ENCODE data around the gene IL32. TPM values are rescaled to one million over a fixed set of nuclear protein-coding genes. Genes with fewer than 3 reads are reported as not detected.

IL32 gene
- total RNA-seq, 1 donor from 2014 or later, result 4.9 TPM

DNA sequence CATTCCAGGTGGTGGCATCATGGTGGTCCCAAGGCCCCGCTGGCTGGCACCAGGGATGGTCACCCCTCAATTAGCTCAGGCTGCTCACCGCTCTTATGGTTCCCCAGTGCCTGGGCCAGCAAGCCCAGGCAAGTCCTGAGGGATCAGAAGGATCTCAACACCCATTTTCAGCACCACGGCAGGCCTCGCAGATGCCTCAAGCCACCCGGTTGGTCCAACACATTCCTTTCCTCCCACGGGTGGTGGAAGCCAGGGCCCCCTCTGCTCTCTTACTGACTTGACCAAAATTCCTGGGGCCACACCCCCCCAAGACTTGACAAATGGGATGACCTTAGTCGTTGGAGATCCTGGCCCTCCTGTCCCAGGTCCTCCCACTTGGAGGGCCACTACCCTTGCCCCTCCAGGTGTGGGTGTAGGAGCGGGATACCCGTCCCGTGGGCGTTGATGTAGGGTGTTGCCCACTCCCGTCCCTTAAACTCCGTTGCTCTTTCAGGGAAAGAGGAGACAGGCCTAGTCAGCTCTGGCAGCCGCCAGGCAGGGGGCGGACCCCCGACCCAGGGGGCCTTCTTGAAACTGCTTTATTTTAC lies 52.9 kb downstream of the IL32 start:
- TF ChIP-seq, protein P1, sequence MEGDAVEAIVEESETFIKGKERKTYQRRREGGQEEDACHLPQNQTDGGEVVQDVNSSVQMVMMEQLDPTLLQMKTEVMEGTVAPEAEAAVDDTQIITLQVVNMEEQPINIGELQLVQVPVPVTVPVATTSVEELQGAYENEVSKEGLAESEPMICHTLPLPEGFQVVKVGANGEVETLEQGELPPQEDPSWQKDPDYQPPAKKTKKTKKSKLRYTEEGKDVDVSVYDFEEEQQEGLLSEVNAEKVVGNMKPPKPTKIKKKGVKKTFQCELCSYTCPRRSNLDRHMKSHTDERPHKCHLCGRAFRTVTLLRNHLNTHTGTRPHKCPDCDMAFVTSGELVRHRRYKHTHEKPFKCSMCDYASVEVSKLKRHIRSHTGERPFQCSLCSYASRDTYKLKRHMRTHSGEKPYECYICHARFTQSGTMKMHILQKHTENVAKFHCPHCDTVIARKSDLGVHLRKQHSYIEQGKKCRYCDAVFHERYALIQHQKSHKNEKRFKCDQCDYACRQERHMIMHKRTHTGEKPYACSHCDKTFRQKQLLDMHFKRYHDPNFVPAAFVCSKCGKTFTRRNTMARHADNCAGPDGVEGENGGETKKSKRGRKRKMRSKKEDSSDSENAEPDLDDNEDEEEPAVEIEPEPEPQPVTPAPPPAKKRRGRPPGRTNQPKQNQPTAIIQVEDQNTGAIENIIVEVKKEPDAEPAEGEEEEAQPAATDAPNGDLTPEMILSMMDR (IDR thresholded peaks at IDR 0.05; ENCODE audit: unreplicated experiment), result no peak
- Mint-ChIP-seq H3K4me1 (peaks cover 14% of the 10 kb centered on the region), H3K36me3 (peaks cover 12% of the 10 kb centered on the region), H3K4me3 (no peak overlapping the region), H3K27me3 (ENCODE audit: low read depth) (no peaks in the 10 kb centered on the region), H3K27ac (no peak overlapping the region), H3K9me3 (no peaks in the 10 kb centered on the region)
- no peak for DNase-seq (ENCODE audit: low spot score in 2 of 2, unreplicated experiment in 2 of 2)

DNA sequence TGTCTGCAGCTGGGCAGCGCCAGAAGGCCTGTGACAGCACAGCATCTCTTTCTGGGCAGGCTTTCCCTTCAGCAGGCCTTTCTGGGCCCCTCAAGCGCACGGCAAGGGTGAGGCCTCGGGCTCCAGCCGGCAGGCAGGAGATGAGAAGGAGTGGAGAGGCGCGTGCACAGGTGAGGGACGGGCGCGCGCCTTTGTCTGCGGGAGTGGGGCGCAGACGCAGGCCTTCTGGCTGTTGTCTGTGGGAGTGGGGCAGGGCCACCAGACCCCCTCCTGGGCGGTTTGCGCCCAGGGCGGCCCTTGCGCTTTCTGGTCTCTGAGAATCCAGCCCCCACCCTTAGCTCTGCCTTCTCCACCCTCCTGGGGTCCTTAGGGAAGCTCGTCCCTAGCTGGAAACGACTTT lies 53.4 kb downstream of the IL32 start:
- Mint-ChIP-seq H3K9me3 (no peaks in the 10 kb centered on the region), H3K36me3 (peaks cover 12% of the 10 kb centered on the region), H3K4me1 (peaks cover 13% of the 10 kb centered on the region), H3K27ac (no peak overlapping the region), H3K27me3 (ENCODE audit: low read depth) (no peaks in the 10 kb centered on the region), H3K4me3 (no peak overlapping the region)
- TF ChIP-seq, protein P1 (IDR thresholded peaks at IDR 0.05; ENCODE audit: unreplicated experiment), result no peak
- DNase-seq (ENCODE audit: low spot score in 2 of 2, unreplicated experiment in 2 of 2), result no peak

Other genes with a start within 250 kb of the IL32 start
- not detected in 3 replicates for gene PRSS21, start 248.4 kb upstream of the IL32 start, total RNA-seq
- gene ZG16B, start 235.3 kb upstream of the IL32 start, total RNA-seq, result 0.51 to 1.5 TPM (median 0.70 TPM) in 3 replicates
- gene PRSS22, start 207.5 kb upstream of the IL32 start, total RNA-seq, result 22.8 to 25.1 TPM (median 24.9 TPM) in 3 replicates
- gene FLYWCH2, start 182.4 kb upstream of the IL32 start, total RNA-seq, result 26.3 to 28.6 TPM (median 28.3 TPM) in 3 replicates
- gene FLYWCH1, start 153.7 kb upstream of the IL32 start, total RNA-seq, result 25.9 to 29.4 TPM (median 29.0 TPM) in 3 replicates
- 27.3 to 30.5 TPM (median 29.1 TPM) in 3 replicates for gene KREMEN2, start 101.4 kb upstream of the IL32 start, total RNA-seq
- 8.1 to 10.1 TPM (median 8.9 TPM) in 3 replicates for gene PAQR4, start 96.3 kb upstream of the IL32 start, total RNA-seq
- 21.1 to 22.0 TPM (median 21.8 TPM) in 3 replicates for gene PKMYT1, start 85.2 kb upstream of the IL32 start, total RNA-seq
- gene CLDN9, start 52.7 kb upstream of the IL32 start, total RNA-seq, result 5.4 to 5.7 TPM (median 5.4 TPM) in 3 replicates
- gene CLDN6, start 47.5 kb upstream of the IL32 start, total RNA-seq, result 257 to 267 TPM (median 260 TPM) in 3 replicates
- gene TNFRSF12A, start 45.3 kb upstream of the IL32 start, total RNA-seq, result 44.6 to 45.5 TPM (median 45.1 TPM) in 3 replicates
- 64.0 to 68.5 TPM (median 65.7 TPM) in 3 replicates for gene HCFC1R1, start 41.7 kb upstream of the IL32 start, total RNA-seq
- 59.8 to 62.4 TPM (median 60.2 TPM) in 3 replicates for gene THOC6, start 41.6 kb upstream of the IL32 start, total RNA-seq
- 4.5 to 5.8 TPM (median 5.1 TPM) in 3 replicates for gene BICDL2, start 28.7 kb upstream of the IL32 start, total RNA-seq
- 0.09 to 0.16 TPM (median 0.11 TPM) in 3 replicates for gene MMP25, start 19.1 kb upstream of the IL32 start, total RNA-seq
- 0.09 to 0.42 TPM in 2 of 3 replicates, not detected in the other for gene ZSCAN10, start 33.7 kb downstream of the IL32 start, total RNA-seq
- gene ZNF205, start 46.9 kb downstream of the IL32 start, total RNA-seq, result 15.4 to 16.7 TPM (median 16.0 TPM) in 3 replicates
- gene ZNF213, start 69.4 kb downstream of the IL32 start, total RNA-seq, result 12.2 to 13.4 TPM (median 12.7 TPM) in 3 replicates
- not detected in 3 replicates for gene OR1F1, start 122.6 kb downstream of the IL32 start, total RNA-seq
- 8.0 to 8.6 TPM (median 8.3 TPM) in 3 replicates for gene ZNF200, start 169.5 kb downstream of the IL32 start, total RNA-seq
- 0.20 TPM in 1 of 3 replicates, not detected in the others for gene MEFV, start 191.0 kb downstream of the IL32 start, total RNA-seq
- gene ZNF263, start 217.9 kb downstream of the IL32 start, total RNA-seq, result 43.5 to 45.5 TPM (median 44.9 TPM) in 3 replicates
- gene TIGD7, start 239.8 kb downstream of the IL32 start, total RNA-seq, result 6.9 to 8.1 TPM (median 7.6 TPM) in 3 replicates
- gene ZNF75A, start 239.9 kb downstream of the IL32 start, total RNA-seq, result 51.3 to 53.4 TPM (median 51.7 TPM) in 3 replicates

Data from mesothelial cell of epicardium (in vitro differentiated cells).